ENCODE measurements around the gene MEG3. TPM values are rescaled to one million over a fixed set of nuclear protein-coding genes. Genes with fewer than 3 reads are reported as not detected.

Gene MEG3
- total RNA-seq, 1 experiment from 2014 or later: 62.4 TPM

DNA sequence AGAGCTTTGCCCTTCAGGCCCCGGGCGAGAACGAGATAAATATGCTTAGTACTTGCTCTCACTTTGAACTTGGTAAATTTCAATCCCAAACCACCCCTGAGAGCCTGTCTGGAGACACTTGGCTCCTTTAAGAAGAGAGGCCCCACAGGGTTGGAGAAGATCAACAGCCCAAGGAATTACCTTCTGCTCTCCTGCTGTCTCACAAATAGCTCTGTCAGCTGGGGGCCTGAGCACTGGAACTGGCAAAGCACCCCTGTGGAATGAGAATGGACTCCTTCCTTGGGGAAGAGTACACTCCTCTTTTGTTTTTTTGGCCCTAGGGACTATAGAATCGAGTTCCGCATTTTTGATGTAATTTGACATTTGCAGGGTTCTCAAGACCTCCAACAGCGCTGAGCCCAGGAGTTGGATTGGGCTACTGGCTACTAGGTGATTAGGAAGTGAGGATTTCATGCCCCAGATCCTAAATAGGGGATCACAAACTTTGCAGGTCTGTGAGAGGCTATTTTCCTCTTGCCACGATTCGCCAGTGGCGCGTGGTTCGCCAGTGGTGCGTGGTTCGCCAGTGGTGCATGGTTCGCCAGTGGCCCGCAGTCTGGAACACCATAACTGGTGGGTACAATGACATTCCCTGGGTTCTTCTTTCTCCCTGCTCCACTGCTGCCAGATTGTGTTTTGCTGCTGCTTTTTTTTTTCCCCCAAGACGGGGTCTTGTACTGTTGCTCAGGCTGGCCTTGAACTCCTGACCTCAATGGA lies 17.8 kb upstream of the MEG3 start:
- DNase-seq (ENCODE audit: low read depth, low spot score): no peak
- H3K4me3 ChIP-seq (ENCODE audit: low read depth in 2 of 2, low read length in 2 of 2): no peak overlapping the region
- TF ChIP-seq, protein P1, sequence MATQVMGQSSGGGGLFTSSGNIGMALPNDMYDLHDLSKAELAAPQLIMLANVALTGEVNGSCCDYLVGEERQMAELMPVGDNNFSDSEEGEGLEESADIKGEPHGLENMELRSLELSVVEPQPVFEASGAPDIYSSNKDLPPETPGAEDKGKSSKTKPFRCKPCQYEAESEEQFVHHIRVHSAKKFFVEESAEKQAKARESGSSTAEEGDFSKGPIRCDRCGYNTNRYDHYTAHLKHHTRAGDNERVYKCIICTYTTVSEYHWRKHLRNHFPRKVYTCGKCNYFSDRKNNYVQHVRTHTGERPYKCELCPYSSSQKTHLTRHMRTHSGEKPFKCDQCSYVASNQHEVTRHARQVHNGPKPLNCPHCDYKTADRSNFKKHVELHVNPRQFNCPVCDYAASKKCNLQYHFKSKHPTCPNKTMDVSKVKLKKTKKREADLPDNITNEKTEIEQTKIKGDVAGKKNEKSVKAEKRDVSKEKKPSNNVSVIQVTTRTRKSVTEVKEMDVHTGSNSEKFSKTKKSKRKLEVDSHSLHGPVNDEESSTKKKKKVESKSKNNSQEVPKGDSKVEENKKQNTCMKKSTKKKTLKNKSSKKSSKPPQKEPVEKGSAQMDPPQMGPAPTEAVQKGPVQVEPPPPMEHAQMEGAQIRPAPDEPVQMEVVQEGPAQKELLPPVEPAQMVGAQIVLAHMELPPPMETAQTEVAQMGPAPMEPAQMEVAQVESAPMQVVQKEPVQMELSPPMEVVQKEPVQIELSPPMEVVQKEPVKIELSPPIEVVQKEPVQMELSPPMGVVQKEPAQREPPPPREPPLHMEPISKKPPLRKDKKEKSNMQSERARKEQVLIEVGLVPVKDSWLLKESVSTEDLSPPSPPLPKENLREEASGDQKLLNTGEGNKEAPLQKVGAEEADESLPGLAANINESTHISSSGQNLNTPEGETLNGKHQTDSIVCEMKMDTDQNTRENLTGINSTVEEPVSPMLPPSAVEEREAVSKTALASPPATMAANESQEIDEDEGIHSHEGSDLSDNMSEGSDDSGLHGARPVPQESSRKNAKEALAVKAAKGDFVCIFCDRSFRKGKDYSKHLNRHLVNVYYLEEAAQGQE (IDR thresholded peaks at IDR 0.05; ENCODE audit: insufficient read depth in 1 of 2, low read depth in 2 of 2, low read length in 1 of 2): no peak
- TF ChIP-seq SIN3A (IDR thresholded peaks at IDR 0.05; ENCODE audit: borderline replicate concordance, insufficient read depth, low read depth, low read length) (no peak), TCF7L2 (IDR thresholded peaks at IDR 0.05; ENCODE audit: low read depth, low read length) (no peak)
- ChIA-PET POLR2A (no interaction called here), CTCF (no interaction called here)
- in situ Hi-C loops (cut with HindIII; ENCODE audit: low pct_unique_long_range_greater_than_20kb, low sequenced_read_pairs) (no loop called here), intact Hi-C loops (cut with micrococcal nuclease; ENCODE audit: unreplicated experiment) (no loop called here)
- no peaks in the 10 kb centered on the region for H3K27me3 ChIP-seq (ENCODE audit: control insufficient read depth, insufficient read depth, low read length)
- no peak overlapping the region for H3K27ac ChIP-seq (ENCODE audit: low read length)
- H3K36me3 ChIP-seq (ENCODE audit: control insufficient read depth, insufficient read depth, low read length): no peaks in the 10 kb centered on the region
- no peaks in the 10 kb centered on the region for H3K4me1 ChIP-seq (ENCODE audit: control insufficient read depth, insufficient read depth, low read length)
- no TSS peak for BruUV-seq (replicated peaks)
- H3K9me3 ChIP-seq (ENCODE audit: control insufficient read depth, insufficient read depth, low read depth, low read length): peaks cover 11% of the 10 kb centered on the region; the same call in 1 of the 2 replicates
- no peak for ATAC-seq

DNA sequence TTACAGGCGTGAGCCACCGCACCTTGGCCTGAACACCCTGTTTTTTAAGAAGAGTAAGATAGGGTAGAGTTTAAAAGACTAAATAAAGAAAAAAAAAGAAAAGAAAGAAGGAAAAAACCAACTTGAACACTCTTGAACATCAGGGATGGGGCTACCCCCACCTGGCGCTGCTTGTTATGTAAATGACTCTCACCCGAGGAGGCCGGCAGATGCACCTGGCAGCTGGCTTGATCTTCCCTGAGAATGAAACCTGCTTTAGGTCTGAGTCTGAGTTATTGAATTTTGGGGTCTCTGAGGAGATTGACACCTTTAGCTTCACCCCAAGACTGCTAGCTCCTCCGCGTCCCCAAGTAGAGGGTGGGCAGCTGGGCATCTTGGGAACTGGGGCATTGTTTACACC lies 15.5 kb upstream of the MEG3 start:
- Histone ChIP-seq H3K4me1 (ENCODE audit: control insufficient read depth, insufficient read depth, low read length) (no peaks in the 10 kb centered on the region), H3K36me3 (ENCODE audit: control insufficient read depth, insufficient read depth, low read length) (no peaks in the 10 kb centered on the region), H3K4me3 (ENCODE audit: low read depth in 2 of 2, low read length in 2 of 2) (no peak overlapping the region), H3K9me3 (ENCODE audit: control insufficient read depth, insufficient read depth, low read depth, low read length) (peaks cover 11% of the 10 kb centered on the region; the same call in 1 of the 2 replicates), H3K27ac (ENCODE audit: low read length) (no peak overlapping the region), H3K27me3 (ENCODE audit: control insufficient read depth, insufficient read depth, low read length) (no peaks in the 10 kb centered on the region)
- TF ChIP-seq, protein P2, sequence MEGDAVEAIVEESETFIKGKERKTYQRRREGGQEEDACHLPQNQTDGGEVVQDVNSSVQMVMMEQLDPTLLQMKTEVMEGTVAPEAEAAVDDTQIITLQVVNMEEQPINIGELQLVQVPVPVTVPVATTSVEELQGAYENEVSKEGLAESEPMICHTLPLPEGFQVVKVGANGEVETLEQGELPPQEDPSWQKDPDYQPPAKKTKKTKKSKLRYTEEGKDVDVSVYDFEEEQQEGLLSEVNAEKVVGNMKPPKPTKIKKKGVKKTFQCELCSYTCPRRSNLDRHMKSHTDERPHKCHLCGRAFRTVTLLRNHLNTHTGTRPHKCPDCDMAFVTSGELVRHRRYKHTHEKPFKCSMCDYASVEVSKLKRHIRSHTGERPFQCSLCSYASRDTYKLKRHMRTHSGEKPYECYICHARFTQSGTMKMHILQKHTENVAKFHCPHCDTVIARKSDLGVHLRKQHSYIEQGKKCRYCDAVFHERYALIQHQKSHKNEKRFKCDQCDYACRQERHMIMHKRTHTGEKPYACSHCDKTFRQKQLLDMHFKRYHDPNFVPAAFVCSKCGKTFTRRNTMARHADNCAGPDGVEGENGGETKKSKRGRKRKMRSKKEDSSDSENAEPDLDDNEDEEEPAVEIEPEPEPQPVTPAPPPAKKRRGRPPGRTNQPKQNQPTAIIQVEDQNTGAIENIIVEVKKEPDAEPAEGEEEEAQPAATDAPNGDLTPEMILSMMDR (IDR thresholded peaks at IDR 0.05): no peak
- TF ChIP-seq POLR2AphosphoS5 (IDR thresholded peaks at IDR 0.05; ENCODE audit: low read depth, low read length): no peak
- no peak for TF ChIP-seq TCF7L2 (IDR thresholded peaks at IDR 0.05; ENCODE audit: low read depth, low read length)
- TF ChIP-seq, protein P1 (IDR thresholded peaks at IDR 0.05; ENCODE audit: insufficient read depth in 1 of 2, low read depth in 2 of 2, low read length in 1 of 2): no peak
- TF ChIP-seq SIN3A (IDR thresholded peaks at IDR 0.05; ENCODE audit: borderline replicate concordance, insufficient read depth, low read depth, low read length): no peak
- POLR2A ChIA-PET: no interaction called here
- no peak for ATAC-seq
- CTCF ChIA-PET: no interaction called here
- intact Hi-C loops (cut with micrococcal nuclease; ENCODE audit: unreplicated experiment) (no loop called here), in situ Hi-C loops (cut with HindIII; ENCODE audit: low pct_unique_long_range_greater_than_20kb, low sequenced_read_pairs) (no loop called here)
- BruUV-seq (replicated peaks): no TSS peak
- no peak for DNase-seq (ENCODE audit: low read depth, low spot score)

All from Panc1 (cell line).